Subcutaneous abdominal adipose tissue (tissue), 5 donors: ENCODE data around the gene RDX.
"Not testable (repeated sequence)": the region's sequence is repeated elsewhere in the genome, so short reads cannot be mapped to it uniquely, and the experiment has no call there.

Source experiments
- H3K27ac ChIP-seq: one replicate; pipeline ENCODE4 v1.7.0; 2013; ENCODE audit warnings: low read depth, mild to moderate bottlenecking, inconsistent platforms, low read length, moderate library complexity
- H3K27me3 ChIP-seq, 5 donors: one replicate each; pipeline ENCODE4 v1.7.0; 2013; ENCODE audit warnings: low read length in 5 of 5, inconsistent platforms in 1 of 5; ENCODE audit not compliant: control insufficient read depth in 5 of 5, insufficient read depth in 4 of 5
- H3K36me3 ChIP-seq, 5 donors: one replicate each; pipeline ENCODE4 v1.7.0; 2013; ENCODE audit warnings: low read length in 5 of 5; ENCODE audit not compliant: control insufficient read depth in 5 of 5, insufficient read depth in 5 of 5
- H3K4me1 ChIP-seq, 5 donors: one replicate each; pipeline ENCODE4 v1.7.0; 2013; ENCODE audit warnings: low read length in 5 of 5, mild to moderate bottlenecking in 3 of 5, moderate library complexity in 1 of 5; ENCODE audit not compliant: control insufficient read depth in 5 of 5, insufficient read depth in 5 of 5
- H3K4me3 ChIP-seq, 5 donors: one replicate each; pipeline ENCODE4 v1.7.0; 2013; ENCODE audit warnings: low read length in 5 of 5, low read depth in 1 of 5
- H3K9ac ChIP-seq, 5 donors: one replicate each; pipeline ENCODE4 v1.7.0; 2013; ENCODE audit warnings: low read length in 5 of 5, mild to moderate bottlenecking in 4 of 5, moderate library complexity in 3 of 5
- H3K9me3 ChIP-seq, 5 donors: one replicate each; pipeline ENCODE4 v1.7.0; 2013; ENCODE audit warnings: low read length in 5 of 5; ENCODE audit not compliant: control insufficient read depth in 5 of 5
- donor health status: healthy.
- donor health status: healthy.
- donor health status: healthy.
- donor health status: healthy.
- donor health status: healthy.

RDX gene

DNA sequence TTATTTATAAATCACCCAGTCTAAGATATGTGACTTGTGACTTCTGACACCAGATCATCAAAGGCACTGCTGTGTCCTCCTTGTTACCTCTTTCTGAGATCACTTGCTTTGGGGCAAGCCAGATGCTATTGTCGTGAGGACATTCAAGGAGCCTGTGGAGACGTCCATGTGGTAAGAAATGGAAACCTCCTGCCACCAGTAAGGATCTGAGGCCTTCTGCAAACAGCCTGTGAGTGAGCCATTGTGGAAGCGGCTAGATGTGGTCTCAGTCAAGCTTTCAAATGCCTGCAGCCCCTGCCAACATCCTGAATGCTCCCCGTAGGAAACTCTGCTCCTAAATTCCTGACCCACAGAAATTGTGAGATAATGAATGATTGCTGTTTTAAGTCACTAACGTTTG lies 11.7 kb upstream of the RDX start:
- H3K9me3 ChIP-seq = no peaks in the 10 kb centered on the region
- H3K4me3 ChIP-seq = no peak overlapping the region
- peaks cover 0 to 5% (median 0%) of the 10 kb centered on the region in 5 donors for H3K4me1 ChIP-seq
- H3K27me3 ChIP-seq = no peaks in the 10 kb centered on the region
- no peaks in the 10 kb centered on the region for H3K36me3 ChIP-seq
- no peak overlapping the region for H3K27ac ChIP-seq
- H3K9ac ChIP-seq = no peak overlapping the region

DNA sequence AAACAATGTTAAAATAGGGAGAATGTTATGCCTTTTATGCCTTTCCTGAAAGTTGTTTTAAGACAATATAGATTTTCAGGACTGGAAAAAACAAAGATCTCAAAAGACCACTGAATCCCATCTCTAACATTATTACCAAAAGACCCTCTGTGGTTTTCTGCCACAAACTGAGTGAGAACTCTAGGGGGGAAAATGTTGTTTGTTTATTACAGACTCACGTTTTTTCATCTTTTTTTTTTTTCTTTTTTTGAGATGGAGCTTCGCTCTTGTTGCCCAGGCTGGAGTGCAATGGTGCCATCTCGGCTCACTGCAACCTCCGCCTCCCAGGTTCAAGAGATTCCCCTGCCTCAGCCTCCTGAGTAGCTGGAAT lies 9.6 kb upstream of the RDX start:
- H3K4me3 ChIP-seq, H3K36me3 ChIP-seq, H3K27ac ChIP-seq: not testable (repeated sequence)

DNA sequence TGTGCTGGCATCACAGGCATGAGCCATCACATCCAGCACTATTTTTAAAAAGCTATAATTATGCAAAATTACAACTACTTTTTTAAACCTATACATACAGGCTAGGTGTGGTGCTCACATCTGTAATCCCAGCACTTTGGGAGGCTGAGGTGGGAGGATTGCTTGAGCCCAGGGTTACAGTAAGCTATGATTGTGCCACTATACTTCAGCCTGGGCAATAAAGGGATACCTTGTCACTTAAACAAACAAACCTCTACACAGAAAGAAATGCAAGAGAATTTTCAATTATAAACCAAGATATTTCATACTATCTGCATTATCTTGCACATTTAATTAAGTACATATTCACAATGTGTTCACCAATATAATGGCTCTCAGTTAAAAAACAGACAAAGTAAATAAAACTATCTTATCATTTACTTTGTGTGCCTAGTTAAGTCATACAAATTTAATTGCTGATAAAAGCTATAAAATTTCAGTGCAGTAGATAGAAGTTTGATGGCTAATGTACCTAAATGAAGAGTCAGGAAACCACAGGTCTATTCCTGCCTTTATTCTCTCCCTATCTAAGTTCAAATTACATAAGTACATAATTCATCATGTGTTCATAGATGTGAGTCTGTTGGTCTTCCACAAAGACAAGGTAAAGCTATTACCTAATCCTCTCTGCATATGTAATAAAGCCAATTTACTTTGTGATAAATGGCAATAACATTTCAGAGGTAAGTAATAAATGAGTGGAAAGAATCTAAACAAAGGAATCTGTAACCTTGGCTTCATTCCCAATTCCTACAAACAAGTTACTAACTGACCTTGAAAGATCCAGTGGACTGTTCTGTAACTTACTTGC lies 9.0 kb upstream of the RDX start:
- Histone ChIP-seq H3K9ac (no peak overlapping the region), H3K4me1 (peaks cover 0 to 5% (median 0%) of the 10 kb centered on the region in 5 donors), H3K9me3 (no peaks in the 10 kb centered on the region), H3K4me3 (no peak overlapping the region), H3K27ac (no peak overlapping the region), H3K36me3 (no peaks in the 10 kb centered on the region), H3K27me3 (no peaks in the 10 kb centered on the region)

More for the DNA sequence above, 9.6 kb upstream of the RDX start:
- H3K9ac ChIP-seq, H3K27me3 ChIP-seq, H3K4me1 ChIP-seq, H3K9me3 ChIP-seq: not testable (repeated sequence)

DNA sequence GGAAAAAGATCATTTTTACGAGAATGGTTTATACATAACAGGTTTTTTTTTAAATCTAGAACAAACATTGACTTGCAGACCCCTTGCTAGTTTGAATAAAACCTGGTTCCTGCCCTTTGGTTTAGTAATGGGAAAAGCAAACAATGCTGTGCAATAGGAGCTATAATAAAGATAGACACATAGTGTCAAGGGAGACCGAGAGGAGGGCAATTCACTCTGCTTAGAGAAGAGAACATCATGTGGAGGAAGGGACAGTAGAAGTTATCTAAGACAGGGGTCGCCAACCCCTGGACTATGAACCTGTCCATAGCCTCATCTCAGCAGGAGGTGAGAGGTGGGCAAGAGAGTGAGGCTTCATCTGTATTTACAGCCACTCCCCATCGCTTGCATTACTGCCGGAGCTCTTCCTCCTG lies 7.0 kb upstream of the RDX start:
- no peaks in the 10 kb centered on the region for H3K27me3 ChIP-seq
- no peaks in the 10 kb centered on the region for H3K9me3 ChIP-seq
- H3K4me3 ChIP-seq = no peak overlapping the region
- H3K36me3 ChIP-seq = no peaks in the 10 kb centered on the region
- H3K27ac ChIP-seq = no peak overlapping the region
- H3K9ac ChIP-seq = no peak overlapping the region
- H3K4me1 ChIP-seq = peaks cover 0 to 5% (median 0%) of the 10 kb centered on the region in 5 donors

DNA sequence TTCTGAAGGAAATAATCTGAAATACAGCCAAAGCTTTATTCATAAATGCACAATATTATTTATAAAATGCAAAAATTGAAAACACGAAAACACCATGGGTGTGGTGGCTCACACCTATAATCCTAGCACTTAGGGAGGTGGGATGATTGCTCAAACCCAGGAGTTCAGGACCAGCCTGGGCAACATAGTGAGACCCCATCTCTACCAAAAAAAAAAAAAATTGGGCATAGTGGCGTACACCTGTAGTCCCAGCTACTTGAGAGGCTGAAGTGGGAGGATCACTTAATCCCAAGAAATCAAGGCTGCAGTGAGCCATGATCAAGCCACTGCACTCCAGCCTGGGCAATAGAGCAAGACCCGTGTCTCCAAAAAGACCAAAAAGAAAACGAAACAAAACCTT lies 5.2 kb upstream of the RDX start:
- Histone ChIP-seq H3K27ac (no peak overlapping the region), H3K9me3 (no peaks in the 10 kb centered on the region), H3K27me3 (no peaks in the 10 kb centered on the region), H3K36me3 (no peaks in the 10 kb centered on the region), H3K4me1 (peaks cover 0 to 16% (median 9%) of the 10 kb centered on the region in 5 donors), H3K9ac (no peak overlapping the region), H3K4me3 (no peak overlapping the region)

DNA sequence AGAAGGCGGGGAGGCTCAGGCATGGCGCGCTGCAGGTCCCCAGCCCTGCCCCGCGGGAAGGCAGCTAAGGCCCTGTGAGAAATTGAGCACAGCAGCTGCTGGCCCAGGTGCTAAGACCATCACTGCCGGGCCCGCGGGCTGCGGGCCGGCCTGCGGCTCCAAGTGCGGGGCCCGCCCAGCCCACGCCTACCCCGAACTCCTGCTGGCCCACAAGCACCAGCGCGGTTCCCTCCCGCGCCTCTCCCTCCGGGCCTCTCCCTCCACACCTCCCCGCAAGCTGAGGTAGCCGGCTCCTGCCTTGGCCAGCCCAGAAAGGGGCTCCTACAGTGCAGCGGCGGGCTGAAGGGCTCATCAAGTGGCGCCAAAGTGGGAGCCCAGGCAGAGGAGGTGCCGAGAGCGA lies 4.6 kb upstream of the RDX start:
- no peak overlapping the region for H3K9ac ChIP-seq
- no peak overlapping the region for H3K4me3 ChIP-seq
- peaks cover 0 to 16% (median 9%) of the 10 kb centered on the region in 5 donors for H3K4me1 ChIP-seq
- no peaks in the 10 kb centered on the region for H3K27me3 ChIP-seq
- no peak overlapping the region for H3K27ac ChIP-seq
- no peaks in the 10 kb centered on the region for H3K36me3 ChIP-seq
- H3K9me3 ChIP-seq = no peaks in the 10 kb centered on the region

DNA sequence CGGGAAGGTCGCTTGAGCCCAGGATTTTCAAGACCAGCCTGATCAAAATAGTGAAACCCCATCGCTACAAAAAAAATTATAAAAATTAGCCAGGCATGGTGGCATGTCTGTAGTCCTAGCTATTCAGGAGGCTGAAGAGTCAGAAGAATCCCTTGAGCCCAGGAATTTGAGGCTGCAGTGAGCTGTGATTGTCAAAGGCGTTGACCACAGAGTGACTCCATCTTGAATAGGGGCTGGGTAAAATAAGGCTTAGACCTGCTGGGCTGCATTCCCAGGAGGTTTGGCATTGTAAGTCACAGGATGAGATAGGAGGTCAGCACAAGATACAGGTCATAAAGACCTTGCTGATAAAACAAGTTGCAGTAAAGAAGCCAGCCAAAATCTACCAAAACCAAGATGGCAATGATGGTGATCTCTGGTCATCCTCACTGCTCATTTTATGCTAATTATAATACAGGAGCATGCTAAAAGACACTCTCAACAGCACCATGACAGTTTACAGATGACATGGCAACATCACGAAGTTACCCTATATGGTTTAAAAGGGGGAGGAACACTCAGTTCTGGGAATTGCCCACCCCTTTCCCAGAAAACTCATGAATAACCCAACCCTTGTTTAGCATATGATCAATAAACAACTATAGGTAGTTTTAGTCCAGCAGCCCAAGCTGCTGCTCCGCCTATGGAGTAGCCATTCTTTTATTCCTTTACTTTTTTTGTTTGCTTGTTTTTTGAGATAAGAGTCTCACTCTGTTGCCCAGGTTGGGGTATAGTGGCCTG lies 2.8 kb upstream of the RDX start:
- peaks cover 0 to 25% (median 21%) of the 10 kb centered on the region in 5 donors for H3K4me1 ChIP-seq
- H3K4me3 ChIP-seq = no peak overlapping the region
- no peaks in the 10 kb centered on the region for H3K36me3 ChIP-seq
- H3K27me3 ChIP-seq = no peaks in the 10 kb centered on the region
- H3K9me3 ChIP-seq = no peaks in the 10 kb centered on the region
- no peak overlapping the region for H3K9ac ChIP-seq
- H3K27ac ChIP-seq = no peak overlapping the region

DNA sequence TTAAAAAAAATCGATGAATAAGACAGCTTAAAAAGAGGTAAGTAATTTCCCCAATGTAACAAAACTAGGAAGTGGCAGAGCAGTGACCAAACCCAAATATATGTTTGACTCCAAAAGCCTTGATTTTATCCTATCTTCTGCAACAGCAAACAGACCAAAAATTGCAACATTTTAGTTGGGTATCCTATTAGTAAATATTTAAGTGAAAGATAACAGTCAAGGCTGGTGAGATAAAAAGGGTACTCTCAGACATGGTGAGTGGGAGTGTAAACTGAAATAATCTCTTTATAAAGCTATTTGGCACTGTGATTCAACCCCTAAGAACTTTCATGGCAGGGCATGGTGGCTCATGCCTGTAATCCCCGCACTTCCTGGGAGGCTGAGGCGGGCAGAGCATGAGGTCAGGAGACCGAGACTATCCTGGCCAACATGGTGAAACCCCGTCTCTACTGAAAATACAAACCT lies 1.9 kb upstream of the RDX start:
- Histone ChIP-seq H3K36me3 (no peaks in the 10 kb centered on the region), H3K27me3 (no peaks in the 10 kb centered on the region)

DNA sequence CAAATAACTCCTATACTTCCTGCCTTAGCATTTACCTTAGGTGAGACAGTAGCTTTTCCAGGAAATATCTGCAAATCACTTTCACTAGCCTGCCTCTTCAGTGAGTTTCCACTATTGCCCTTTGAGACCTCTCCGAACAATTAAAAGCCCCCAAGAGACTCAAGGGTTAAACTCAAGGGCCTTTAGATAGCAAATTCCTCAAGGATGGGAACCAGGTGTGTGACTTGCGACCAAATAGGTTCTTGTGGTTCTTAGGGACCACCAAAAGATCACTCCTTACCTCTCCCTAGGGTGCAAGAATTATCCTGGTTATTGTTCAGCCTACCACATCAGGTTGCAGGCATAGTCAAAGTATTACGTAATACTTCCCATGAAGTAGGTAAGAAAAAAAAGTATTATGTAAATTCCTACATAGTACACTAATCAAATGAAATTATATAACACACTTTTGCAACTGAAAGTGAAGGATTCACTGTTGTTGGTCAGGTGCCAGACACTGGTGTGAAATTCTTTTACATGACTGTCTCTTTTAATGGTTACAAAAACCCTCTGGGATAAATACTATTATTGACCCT lies 1.4 kb upstream of the RDX start:
- Histone ChIP-seq H3K27me3 (no peaks in the 10 kb centered on the region), H3K4me3 (no peak overlapping the region), H3K9me3 (no peaks in the 10 kb centered on the region), H3K36me3 (no peaks in the 10 kb centered on the region), H3K4me1 (peaks cover 0 to 37% (median 29%) of the 10 kb centered on the region in 5 donors), H3K27ac (no peak overlapping the region), H3K9ac (no peak overlapping the region)

More for the DNA sequence above, 1.9 kb upstream of the RDX start:
- Histone ChIP-seq H3K9me3 (no peaks in the 10 kb centered on the region), H3K9ac (no peak overlapping the region), H3K4me1 (peaks cover 0 to 32% (median 27%) of the 10 kb centered on the region in 5 donors), H3K27ac (no peak overlapping the region), H3K4me3 (no peak overlapping the region)
